Measurements from ENCODE around the gene BEND6.

The BEND6 gene

DNA sequence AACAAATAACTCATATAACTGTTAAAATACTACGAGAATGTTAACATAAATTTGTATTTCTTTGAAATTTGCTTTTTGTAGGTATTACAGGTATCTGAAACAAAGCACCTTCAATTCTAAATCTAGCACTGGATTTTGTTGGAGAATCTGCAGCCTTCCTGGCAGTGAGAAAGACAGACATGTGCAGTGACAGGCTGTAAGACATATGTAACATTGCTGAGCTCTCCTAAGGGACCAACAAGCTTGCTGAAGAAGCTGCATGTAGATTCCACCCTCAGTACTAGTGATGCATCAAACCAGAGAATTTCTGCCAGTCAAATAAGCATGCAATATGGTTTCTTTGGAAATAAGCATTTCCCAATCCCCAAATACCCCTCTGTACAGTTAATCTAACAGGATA, 71.1 kb downstream of the BEND6 start:
- no peaks in the 10 kb centered on the region for H3K27me3 ChIP-seq (replicated peaks)
- no peak for DNase-seq
- H3K36me3 ChIP-seq (replicated peaks) = no peaks in the 10 kb centered on the region
- in situ Hi-C loops (cut with HindIII; ENCODE audit: low pct_ligation_motif_present, low sequenced_read_pairs) = no loop called here
- no peak overlapping the region for H3K27ac ChIP-seq
- TF ChIP-seq, protein P1, sequence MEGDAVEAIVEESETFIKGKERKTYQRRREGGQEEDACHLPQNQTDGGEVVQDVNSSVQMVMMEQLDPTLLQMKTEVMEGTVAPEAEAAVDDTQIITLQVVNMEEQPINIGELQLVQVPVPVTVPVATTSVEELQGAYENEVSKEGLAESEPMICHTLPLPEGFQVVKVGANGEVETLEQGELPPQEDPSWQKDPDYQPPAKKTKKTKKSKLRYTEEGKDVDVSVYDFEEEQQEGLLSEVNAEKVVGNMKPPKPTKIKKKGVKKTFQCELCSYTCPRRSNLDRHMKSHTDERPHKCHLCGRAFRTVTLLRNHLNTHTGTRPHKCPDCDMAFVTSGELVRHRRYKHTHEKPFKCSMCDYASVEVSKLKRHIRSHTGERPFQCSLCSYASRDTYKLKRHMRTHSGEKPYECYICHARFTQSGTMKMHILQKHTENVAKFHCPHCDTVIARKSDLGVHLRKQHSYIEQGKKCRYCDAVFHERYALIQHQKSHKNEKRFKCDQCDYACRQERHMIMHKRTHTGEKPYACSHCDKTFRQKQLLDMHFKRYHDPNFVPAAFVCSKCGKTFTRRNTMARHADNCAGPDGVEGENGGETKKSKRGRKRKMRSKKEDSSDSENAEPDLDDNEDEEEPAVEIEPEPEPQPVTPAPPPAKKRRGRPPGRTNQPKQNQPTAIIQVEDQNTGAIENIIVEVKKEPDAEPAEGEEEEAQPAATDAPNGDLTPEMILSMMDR (IDR thresholded peaks at IDR 0.05; ENCODE audit: low read depth, low read length, missing control alignments) = no peak
- no peak overlapping the region for H3K4me3 ChIP-seq (ENCODE audit: low read depth, low read length)

DNA sequence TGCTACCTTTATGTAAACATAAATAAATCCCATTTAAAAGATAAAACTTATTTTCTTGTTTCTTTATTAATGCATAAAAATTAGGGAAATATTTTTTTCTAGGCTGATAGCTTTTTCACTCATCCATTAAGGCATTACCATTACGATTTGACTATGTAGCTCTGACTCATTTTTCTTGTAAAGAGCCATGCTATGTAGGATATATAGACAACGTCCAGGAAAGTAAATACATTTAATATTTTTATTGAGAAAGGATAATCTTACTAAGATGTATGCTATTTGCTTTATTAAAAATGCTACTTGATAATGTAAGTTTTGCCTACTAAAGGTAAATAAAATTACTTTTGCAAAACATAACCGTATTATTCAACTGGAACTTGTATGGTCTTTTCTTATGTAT, 72.4 kb downstream of the BEND6 start:
- no peaks in the 10 kb centered on the region for H3K36me3 ChIP-seq (replicated peaks)
- no peak for DNase-seq
- no peak overlapping the region for H3K4me3 ChIP-seq (ENCODE audit: low read depth, low read length)
- H3K27me3 ChIP-seq (replicated peaks) = no peaks in the 10 kb centered on the region
- TF ChIP-seq, protein P1 (IDR thresholded peaks at IDR 0.05; ENCODE audit: low read depth, low read length, missing control alignments) = no peak
- no peak overlapping the region for H3K27ac ChIP-seq
- in situ Hi-C loops (cut with HindIII; ENCODE audit: low pct_ligation_motif_present, low sequenced_read_pairs) = no loop called here

DNA sequence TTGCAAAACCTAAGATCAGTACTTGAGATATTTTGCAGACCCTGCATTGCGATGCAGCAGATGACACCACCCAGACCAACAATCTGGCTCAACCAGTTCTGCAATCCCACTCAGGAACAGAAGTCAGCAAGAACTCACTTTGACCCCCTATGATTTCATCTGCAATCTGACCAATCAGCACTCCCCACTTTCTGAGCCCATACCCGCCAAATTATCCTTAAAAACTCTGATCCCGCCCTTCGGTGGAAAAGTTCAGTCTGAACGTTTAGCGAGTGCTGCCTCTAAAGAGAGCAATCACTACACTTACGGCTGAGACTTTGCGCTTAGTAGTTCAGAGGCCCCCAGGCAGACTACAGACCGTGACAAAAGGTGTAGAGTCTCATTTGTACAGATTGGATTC, 74.3 kb downstream of the BEND6 start:
- H3K4me3 ChIP-seq (ENCODE audit: low read depth, low read length) = no peak overlapping the region
- H3K27me3 ChIP-seq (replicated peaks) = no peaks in the 10 kb centered on the region
- in situ Hi-C loops (cut with HindIII; ENCODE audit: low pct_ligation_motif_present, low sequenced_read_pairs) = no loop called here
- no peak overlapping the region for H3K27ac ChIP-seq
- TF ChIP-seq, protein P1 (IDR thresholded peaks at IDR 0.05; ENCODE audit: low read depth, low read length, missing control alignments) = no peak
- H3K36me3 ChIP-seq (replicated peaks) = no peaks in the 10 kb centered on the region
- DNase-seq = no peak

DNA sequence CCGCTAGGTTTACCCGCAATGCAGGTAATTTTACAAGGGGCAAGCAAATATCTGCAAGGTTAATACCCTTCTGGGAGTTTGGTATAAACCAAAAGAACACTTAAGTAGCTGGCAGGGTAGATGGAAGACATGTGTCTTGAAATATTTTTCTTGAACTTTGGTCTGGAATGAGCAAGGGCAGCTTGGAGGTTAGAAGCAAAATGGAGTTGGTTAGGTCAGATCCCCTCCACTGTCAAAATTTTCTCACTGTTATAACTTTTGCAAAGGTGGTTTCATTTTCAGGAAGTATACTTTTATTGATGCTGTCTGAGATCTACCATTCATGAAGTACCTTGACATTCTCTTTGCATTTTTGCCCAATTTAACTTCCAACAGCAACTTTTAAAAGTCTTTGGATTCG, 78.3 kb downstream of the BEND6 start:
- H3K36me3 ChIP-seq (replicated peaks) = no peaks in the 10 kb centered on the region
- in situ Hi-C loops (cut with HindIII; ENCODE audit: low pct_ligation_motif_present, low sequenced_read_pairs) = no loop called here
- TF ChIP-seq, protein P1 (IDR thresholded peaks at IDR 0.05; ENCODE audit: low read depth, low read length, missing control alignments) = no peak
- no peak overlapping the region for H3K27ac ChIP-seq
- no peaks in the 10 kb centered on the region for H3K27me3 ChIP-seq (replicated peaks)
- H3K4me3 ChIP-seq (ENCODE audit: low read depth, low read length) = no peak overlapping the region
- DNase-seq = no peak

DNA sequence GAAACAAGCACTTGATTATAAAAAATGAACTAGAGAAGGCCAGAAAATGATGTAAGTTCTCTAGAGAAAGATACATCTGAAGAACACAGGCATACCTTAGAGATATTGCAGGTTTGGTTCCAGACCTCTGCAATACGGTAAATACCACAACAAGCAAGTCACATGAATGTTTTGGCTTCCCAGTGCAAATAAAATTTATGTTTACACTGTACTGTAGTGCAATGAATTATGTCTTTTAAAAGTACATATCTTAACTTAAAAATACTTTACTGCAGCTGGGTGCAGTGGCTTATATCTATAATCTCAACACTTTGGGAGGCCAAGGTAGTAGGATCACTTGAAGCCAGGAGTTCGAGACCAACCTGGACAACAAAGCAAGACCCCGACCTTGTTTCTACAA, 80.6 kb downstream of the BEND6 start:
- DNase-seq = no peak
- H3K27me3 ChIP-seq (replicated peaks) = no peaks in the 10 kb centered on the region
- no peak overlapping the region for H3K27ac ChIP-seq
- no peak overlapping the region for H3K4me3 ChIP-seq (ENCODE audit: low read depth, low read length)
- TF ChIP-seq, protein P1 (IDR thresholded peaks at IDR 0.05; ENCODE audit: low read depth, low read length, missing control alignments) = no peak
- in situ Hi-C loops (cut with HindIII; ENCODE audit: low pct_ligation_motif_present, low sequenced_read_pairs) = no loop called here
- no peaks in the 10 kb centered on the region for H3K36me3 ChIP-seq (replicated peaks)

DNA sequence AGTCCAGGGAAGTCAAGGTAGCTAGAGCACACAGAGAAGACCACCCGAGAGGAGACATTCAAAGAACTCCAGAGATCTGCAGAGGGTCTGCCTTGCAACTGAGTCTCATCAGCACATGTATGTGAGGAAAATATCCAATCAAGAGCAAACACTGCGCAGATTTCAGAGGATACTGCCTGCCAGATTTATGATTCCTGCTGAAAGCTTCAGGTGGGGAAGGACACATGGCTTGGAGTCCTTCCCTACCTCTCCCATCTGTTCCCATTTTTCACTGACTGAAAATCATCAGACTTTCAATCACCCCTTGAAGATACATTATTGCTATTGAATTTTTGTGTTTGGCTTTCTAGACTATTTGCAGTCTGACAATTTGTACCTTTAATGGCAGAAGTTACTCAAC, 84.0 kb downstream of the BEND6 start:
- no peaks in the 10 kb centered on the region for H3K36me3 ChIP-seq (replicated peaks)
- no peak for DNase-seq
- in situ Hi-C loops (cut with HindIII; ENCODE audit: low pct_ligation_motif_present, low sequenced_read_pairs) = no loop called here
- TF ChIP-seq, protein P1 (IDR thresholded peaks at IDR 0.05; ENCODE audit: low read depth, low read length, missing control alignments) = no peak
- no peak overlapping the region for H3K4me3 ChIP-seq (ENCODE audit: low read depth, low read length)
- no peaks in the 10 kb centered on the region for H3K27me3 ChIP-seq (replicated peaks)
- H3K27ac ChIP-seq = no peak overlapping the region

All from brain microvascular endothelial cell (primary cell).